WTC11 (cell line): ENCODE measurements around the gene TPBGL. TPM values are rescaled to one million over a fixed set of nuclear protein-coding genes. Genes with fewer than 3 reads are reported as not detected.

Experiments used
- ATAC-seq: fragments of 200-7000 bp; cut with Tn5 transposase; 2 replicates; pipeline ENCODE4 v1.10.0; 2021; ENCODE audit warnings: mild to moderate bottlenecking, moderate library complexity
- CTCF ChIA-PET: fragments of 300-600 bp; sonication (Branson Sonifier 250); formaldehyde crosslinking; loops from one replicate; lab custom pipeline; 2021; ENCODE audit warnings: antibody characterized with exemption; lab: Charles Lee
- POLR2A ChIA-PET: fragments of 350-600 bp; sonication (Branson Sonifier 250); formaldehyde crosslinking; loops from one replicate; lab custom pipeline; 2021; ENCODE audit warnings: antibody characterized with exemption; lab: Charles Lee
- DNase-seq: peaks from one replicate; pipeline ENCODE4 v3.0.0; 2021; ENCODE audit warnings: low spot score
- H3K27ac Mint-ChIP-seq: 2 replicates; pipeline ENCODE4 v1.8.0; 2021; ENCODE audit warnings: mixed read lengths
- H3K27me3 Mint-ChIP-seq: 2 replicates; pipeline ENCODE4 v1.8.0; 2021; ENCODE audit warnings: low read depth, mild to moderate bottlenecking, moderate library complexity, mixed read lengths
- H3K36me3 Mint-ChIP-seq: 2 replicates; pipeline ENCODE4 v1.8.0; 2021; ENCODE audit warnings: mixed read lengths
- H3K4me1 Mint-ChIP-seq: 2 replicates; pipeline ENCODE4 v1.8.0; 2022; ENCODE audit warnings: mixed read lengths
- H3K4me3 Mint-ChIP-seq: 2 replicates; pipeline ENCODE4 v1.8.0; 2021; ENCODE audit warnings: mild to moderate bottlenecking, moderate library complexity, mixed read lengths
- H3K9me3 Mint-ChIP-seq: 2 replicates; pipeline ENCODE4 v1.8.0; 2021; ENCODE audit warnings: mixed read lengths
- AFF4 ChIP-seq: sonication (generic); formaldehyde crosslinking; IDR thresholded peaks from 2 replicates; pipeline ENCODE4 v1.8.1; 2023; ENCODE audit warnings: mild to moderate bottlenecking, missing genetic modification reagents, borderline replicate concordance
- ATF1 ChIP-seq: sonication (generic); formaldehyde crosslinking; IDR thresholded peaks from 2 replicates; pipeline ENCODE4 v1.8.1; 2023; ENCODE audit warnings: mild to moderate bottlenecking, moderate library complexity, missing genetic modification reagents
- CREM ChIP-seq: sonication (generic); formaldehyde crosslinking; IDR thresholded peaks from 2 replicates; pipeline ENCODE4 v1.8.1; 2022; ENCODE audit warnings: mild to moderate bottlenecking, missing genetic modification reagents, moderate library complexity
- E2F1 ChIP-seq: sonication (generic); formaldehyde crosslinking; IDR thresholded peaks from 2 replicates; pipeline ENCODE4 v1.8.0; 2022; ENCODE audit warnings: mild to moderate bottlenecking, missing genetic modification reagents
- ESRRA ChIP-seq: sonication (generic); formaldehyde crosslinking; IDR thresholded peaks from 2 replicates; pipeline ENCODE4 v1.8.1; 2022; ENCODE audit warnings: mild to moderate bottlenecking, missing genetic modification reagents, borderline replicate concordance
- FOXP4 ChIP-seq: sonication (generic); formaldehyde crosslinking; IDR thresholded peaks from 2 replicates; pipeline ENCODE4 v1.8.0; 2022; ENCODE audit warnings: mild to moderate bottlenecking, missing genetic modification reagents
- JAZF1 ChIP-seq: fragments of 250-450 bp; sonication (Bioruptor Pico); IDR thresholded peaks from 2 replicates; pipeline ENCODE4 v1.9.0; 2021; ENCODE audit warnings: moderate library complexity, mild to moderate bottlenecking, inconsistent platforms
- JUN ChIP-seq: sonication (generic); formaldehyde crosslinking; IDR thresholded peaks from 2 replicates; pipeline ENCODE4 v1.8.0; 2023; ENCODE audit warnings: mild to moderate bottlenecking, missing genetic modification reagents
- MAX ChIP-seq: sonication (generic); formaldehyde crosslinking; IDR thresholded peaks from 2 replicates; pipeline ENCODE4 v1.8.0; 2022; ENCODE audit warnings: mild to moderate bottlenecking, missing genetic modification reagents
- MLX ChIP-seq: sonication (generic); formaldehyde crosslinking; IDR thresholded peaks from 2 replicates; pipeline ENCODE4 v1.8.1; 2023; ENCODE audit warnings: mild to moderate bottlenecking, missing genetic modification reagents, moderate library complexity
- NR1H2 ChIP-seq: sonication (generic); formaldehyde crosslinking; IDR thresholded peaks from 2 replicates; pipeline ENCODE4 v1.9.0; 2021; ENCODE audit warnings: mild to moderate bottlenecking, moderate library complexity, missing genetic modification reagents
- PRDM15 ChIP-seq: sonication (generic); formaldehyde crosslinking; IDR thresholded peaks from 2 replicates; pipeline ENCODE4 v1.8.0; 2022; ENCODE audit warnings: missing genetic modification reagents
- SMAD3 ChIP-seq: sonication (generic); formaldehyde crosslinking; IDR thresholded peaks from 2 replicates; pipeline ENCODE4 v1.8.0; 2022; ENCODE audit warnings: missing genetic modification reagents, mild to moderate bottlenecking, borderline replicate concordance
- SP1 ChIP-seq: sonication (generic); formaldehyde crosslinking; conservative IDR thresholded peaks from 2 replicates; pipeline ENCODE4 v1.8.1; 2022; ENCODE audit warnings: missing genetic modification reagents
- TCF7 ChIP-seq: sonication (generic); formaldehyde crosslinking; IDR thresholded peaks from 2 replicates; pipeline ENCODE4 v1.8.0; 2022; ENCODE audit warnings: mild to moderate bottlenecking, low read depth, missing genetic modification reagents, moderate library complexity
- TEAD4 ChIP-seq: sonication (generic); formaldehyde crosslinking; IDR thresholded peaks from 2 replicates; pipeline ENCODE4 v1.8.0; 2022; ENCODE audit warnings: mild to moderate bottlenecking, missing genetic modification reagents
- ZNF138 ChIP-seq: sonication (generic); formaldehyde crosslinking; conservative IDR thresholded peaks from 2 replicates; pipeline ENCODE4 v1.8.1; 2022; ENCODE audit warnings: mild to moderate bottlenecking, moderate library complexity, missing genetic modification reagents
- total RNA-seq: library from RNA; stranded (reverse); gene quantifications from 3 replicates; pipeline ENCODE4 v1.2.3, GENCODE V29; 2021

The TPBGL gene
- total RNA-seq, 1 experiment from 2014 or later: 0.37 TPM

- TF ChIP-seq AFF4: no peak
- TF ChIP-seq E2F1 (CRISPR knock-in tag): no peak
- no peak for TF ChIP-seq JAZF1
- no peak for TF ChIP-seq ESRRA (CRISPR knock-in tag)
Observed at GRCh38 chr11:75263944-75264349, 23.4 kb downstream of the TPBGL start (continued).

GRCh38 chr11:75264356-75264755, 23.8 kb downstream of the TPBGL start:
- peaks cover 15% of the 10 kb centered on the region for H3K27me3 Mint-ChIP-seq
- no peak for ATAC-seq

GRCh38 chr11:75264971-75265370, 24.4 kb downstream of the TPBGL start:
- peaks cover 18% of the 10 kb centered on the region for H3K36me3 Mint-ChIP-seq
- H3K9me3 Mint-ChIP-seq: no peaks in the 10 kb centered on the region
- DNase-seq (no peak), ATAC-seq (no peak)
- H3K27me3 Mint-ChIP-seq: peaks cover 9% of the 10 kb centered on the region
- ChIA-PET CTCF (interaction anchor here (1.3 kb wide), 1 partner anchor 16 kb away, joined by 6 read pairs; no protein-coding TSS in a partner anchor), POLR2A (interaction anchor here (0.6 kb wide), 1 partner anchor 121 kb away, joined by 8 read pairs; no protein-coding TSS in a partner anchor)
- no peak overlapping the region for H3K4me3 Mint-ChIP-seq
- peaks cover 20% of the 10 kb centered on the region for H3K4me1 Mint-ChIP-seq
- no peak overlapping the region for H3K27ac Mint-ChIP-seq
- TF ChIP-seq SP1 (CRISPR knock-in tag) (no peak), ATF1 (CRISPR knock-in tag) (no peak), TCF7 (no peak), E2F1 (CRISPR knock-in tag) (no peak), PRDM15 (no peak), MLX (CRISPR knock-in tag) (no peak), JUN (no peak), TEAD4 (no peak), MAX (CRISPR knock-in tag) (no peak), ZNF138 (CRISPR knock-in tag) (no peak), SMAD3 (CRISPR knock-in tag) (no peak), NR1H2 (CRISPR knock-in tag) (no peak)

More at GRCh38 chr11:75264356-75264755, 23.8 kb downstream of the TPBGL start:
- Mint-ChIP-seq H3K4me1 (peaks cover 20% of the 10 kb centered on the region), H3K4me3 (no peak overlapping the region), H3K9me3 (no peaks in the 10 kb centered on the region), H3K36me3 (peaks cover 15% of the 10 kb centered on the region)
- TF ChIP-seq CREM (CRISPR knock-in tag): no peak
- TF ChIP-seq FOXP4: no peak
- TF ChIP-seq, all 79 proteins: peak for 0
- H3K27ac Mint-ChIP-seq: no peak overlapping the region
- no peak for DNase-seq
- ChIA-PET CTCF (interaction anchor here (1.3 kb wide), 1 partner anchor 241 kb away, joined by 4 read pairs; no protein-coding TSS in a partner anchor), POLR2A (interaction anchor here (0.6 kb wide), 1 partner anchor 121 kb away, joined by 8 read pairs; no protein-coding TSS in a partner anchor)
